Activated naive CD8-positive, alpha-beta T cell (primary cell): ENCODE results near the gene MGAT1.
"Not testable (repeated sequence)": the region's sequence is repeated elsewhere in the genome, so short reads cannot be mapped to it uniquely, and the experiment has no call there.

Experiments used
- H3K27ac Mint-ChIP-seq: one replicate; pipeline ENCODE4 v1.8.0; 2021; ENCODE audit warnings: mixed read lengths
- H3K27me3 Mint-ChIP-seq: one replicate; pipeline ENCODE4 v1.8.0; 2021; ENCODE audit warnings: mixed read lengths
- H3K36me3 Mint-ChIP-seq: one replicate; pipeline ENCODE4 v1.8.0; 2021; ENCODE audit warnings: mixed read lengths
- H3K4me1 Mint-ChIP-seq: one replicate; pipeline ENCODE4 v1.8.0; 2021; ENCODE audit warnings: low read depth, mixed read lengths
- H3K4me3 Mint-ChIP-seq: one replicate; pipeline ENCODE4 v1.8.0; 2021; ENCODE audit warnings: mild to moderate bottlenecking, mixed read lengths
- H3K9me3 Mint-ChIP-seq: one replicate; pipeline ENCODE4 v1.8.0; 2021; ENCODE audit warnings: low read depth, mixed read lengths

Gene MGAT1

DNA sequence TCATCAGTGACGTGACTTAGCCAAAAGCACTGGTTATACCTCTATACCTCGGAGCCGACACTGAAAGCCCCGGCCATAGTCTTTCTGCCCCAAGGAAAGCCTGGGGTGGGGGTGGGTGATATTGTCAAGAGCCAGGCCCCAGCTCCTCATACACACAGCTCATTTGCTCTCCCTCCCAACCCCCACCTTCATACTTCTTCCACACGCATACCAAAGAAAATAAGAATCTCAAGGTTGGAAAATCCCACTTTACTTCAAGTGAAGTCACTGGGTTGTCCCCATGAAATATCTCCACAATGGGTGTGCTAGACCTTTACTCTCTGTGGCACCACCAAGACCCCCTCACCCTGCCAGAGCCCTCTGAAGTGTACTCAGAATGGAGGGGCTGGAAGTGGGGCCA, 27.1 kb upstream of the MGAT1 start:
- H3K4me3 Mint-ChIP-seq = peak overlapping the region; percentile 97

DNA sequence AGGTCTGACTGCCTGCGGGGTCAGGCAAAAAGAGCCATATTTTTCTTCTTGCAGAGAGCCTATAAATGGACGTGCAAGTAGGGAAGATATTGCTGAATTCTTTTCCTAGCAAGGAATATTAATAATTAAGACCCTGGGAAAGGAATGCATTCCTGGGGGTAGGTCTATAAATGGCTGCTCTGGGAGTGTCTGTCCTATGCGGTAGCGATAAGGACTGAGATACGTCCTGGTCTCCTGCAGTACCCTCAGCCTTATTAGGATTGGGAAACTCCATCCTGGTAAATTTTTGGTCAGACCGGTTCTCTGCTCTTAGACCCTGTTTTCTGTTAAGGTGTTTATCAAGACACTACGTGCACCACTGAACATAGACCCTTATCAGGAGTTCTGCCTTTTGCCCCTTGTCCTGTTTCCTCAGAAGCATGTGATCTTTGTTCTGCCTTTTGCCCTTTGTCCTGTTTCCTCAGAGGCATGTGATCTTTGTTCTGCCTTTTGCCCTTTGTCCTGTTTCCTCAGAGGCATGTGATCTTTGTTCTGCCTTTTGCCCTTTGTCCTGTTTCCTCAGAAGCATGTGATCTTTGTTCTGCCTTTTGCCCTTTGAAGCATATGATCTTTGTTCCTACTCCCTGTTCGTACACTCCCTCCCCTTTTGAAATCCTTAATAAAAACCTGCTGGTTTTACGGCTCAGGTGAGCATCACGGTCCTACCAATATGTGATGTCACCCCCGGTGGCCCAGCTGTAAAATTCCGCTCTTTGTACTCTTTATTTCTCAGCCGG, 26.3 kb upstream of the MGAT1 start:
- H3K4me3 Mint-ChIP-seq = peak overlapping the region; percentile 63
- H3K36me3 Mint-ChIP-seq, H3K27me3 Mint-ChIP-seq, H3K9me3 Mint-ChIP-seq: not testable (repeated sequence)
- H3K27ac Mint-ChIP-seq = peak overlapping the region; percentile 98
- peaks cover 59% of the 10 kb centered on the region for H3K4me1 Mint-ChIP-seq

More for the DNA sequence above, 27.1 kb upstream of the MGAT1 start:
- H3K9me3 Mint-ChIP-seq = no peaks in the 10 kb centered on the region
- H3K36me3 Mint-ChIP-seq = peaks cover 4% of the 10 kb centered on the region
- H3K4me1 Mint-ChIP-seq = peaks cover 59% of the 10 kb centered on the region
- no peaks in the 10 kb centered on the region for H3K27me3 Mint-ChIP-seq
- H3K27ac Mint-ChIP-seq = peak overlapping the region; percentile 98

DNA sequence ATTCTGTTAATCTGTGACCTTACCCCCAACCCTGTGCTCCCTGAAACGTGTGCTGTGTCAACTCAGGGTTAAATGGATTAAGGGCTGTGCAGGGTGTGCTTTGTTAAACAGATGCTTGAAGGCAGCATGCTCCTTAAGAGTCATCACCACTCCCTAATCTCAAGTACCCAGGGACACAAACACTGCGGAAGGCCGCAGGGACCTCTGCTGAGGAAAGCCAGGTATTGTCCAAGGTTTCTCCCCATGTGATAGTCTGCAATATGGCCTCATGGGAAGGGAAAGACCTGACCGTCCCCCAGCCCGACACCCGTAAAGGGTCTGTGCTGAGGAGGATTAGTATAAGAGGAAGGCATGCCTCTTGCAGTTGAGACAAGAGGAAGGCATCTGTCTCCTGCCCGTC, 24.8 kb upstream of the MGAT1 start:
- peak overlapping the region; percentile 28 for H3K27ac Mint-ChIP-seq
- H3K27me3 Mint-ChIP-seq, H3K9me3 Mint-ChIP-seq, H3K4me3 Mint-ChIP-seq, H3K36me3 Mint-ChIP-seq: not testable (repeated sequence)
- peaks cover 45% of the 10 kb centered on the region for H3K4me1 Mint-ChIP-seq

DNA sequence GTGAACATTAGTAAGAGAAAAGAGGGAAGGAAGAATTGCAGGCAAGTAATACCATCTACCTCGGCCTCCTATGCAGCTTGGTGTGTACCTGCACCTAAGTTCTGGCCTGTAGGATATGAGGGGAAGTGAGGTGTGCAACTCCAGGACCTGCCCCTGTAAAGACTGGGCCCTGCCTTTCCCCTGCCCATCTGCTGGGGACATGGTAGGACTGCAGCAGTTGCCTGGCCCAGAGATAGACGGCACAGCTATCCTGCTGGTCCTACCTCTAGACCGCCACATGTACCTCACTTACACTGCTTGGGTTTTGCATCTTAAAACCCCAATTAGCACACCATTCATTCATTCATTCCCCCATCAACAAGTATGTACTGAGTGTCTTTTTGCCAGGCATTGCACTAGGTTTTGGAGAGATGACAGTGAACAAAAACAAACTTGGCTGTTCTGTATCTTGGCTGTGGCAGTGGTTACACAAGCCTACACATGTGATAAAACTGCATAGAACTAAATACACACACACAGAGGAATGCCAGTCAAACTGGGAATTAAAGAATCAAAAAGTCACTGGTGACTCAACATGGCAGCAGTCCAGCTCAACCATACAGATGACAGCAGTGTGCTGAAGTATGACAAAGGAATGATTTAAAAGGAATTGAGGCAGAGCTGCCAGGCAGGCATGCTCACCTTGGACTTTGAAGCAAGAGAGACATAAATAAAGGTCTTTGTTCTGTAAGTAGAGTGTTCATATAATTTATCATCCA, 23.3 kb upstream of the MGAT1 start:
- peak overlapping the region; percentile 4 for H3K27ac Mint-ChIP-seq
- H3K36me3 Mint-ChIP-seq = peaks cover 2% of the 10 kb centered on the region
- no peak overlapping the region for H3K4me3 Mint-ChIP-seq
- peaks cover 38% of the 10 kb centered on the region for H3K4me1 Mint-ChIP-seq
- no peaks in the 10 kb centered on the region for H3K27me3 Mint-ChIP-seq
- no peaks in the 10 kb centered on the region for H3K9me3 Mint-ChIP-seq

GRCh38 chr5:180824630-180825476, 22.2 kb upstream of the MGAT1 start:
- Mint-ChIP-seq H3K4me1 (peaks cover 30% of the 10 kb centered on the region), H3K27me3 (no peaks in the 10 kb centered on the region), H3K36me3 (peaks cover 2% of the 10 kb centered on the region), H3K27ac (peak overlapping the region; percentile 80), H3K4me3 (no peak overlapping the region), H3K9me3 (no peaks in the 10 kb centered on the region)

GRCh38 chr5:180823940-180824629, 21.5 kb upstream of the MGAT1 start:
- H3K36me3 Mint-ChIP-seq = no peaks in the 10 kb centered on the region
- H3K4me3 Mint-ChIP-seq = no peak overlapping the region
- peaks cover 24% of the 10 kb centered on the region for H3K4me1 Mint-ChIP-seq
- H3K9me3 Mint-ChIP-seq = no peaks in the 10 kb centered on the region
- H3K27me3 Mint-ChIP-seq = no peaks in the 10 kb centered on the region
- peak overlapping the region; percentile 80 for H3K27ac Mint-ChIP-seq

GRCh38 chr5:180823346-180823745, 20.7 kb upstream of the MGAT1 start:
- no peak overlapping the region for H3K27ac Mint-ChIP-seq
- peaks cover 22% of the 10 kb centered on the region for H3K4me1 Mint-ChIP-seq
- H3K9me3 Mint-ChIP-seq = no peaks in the 10 kb centered on the region

DNA sequence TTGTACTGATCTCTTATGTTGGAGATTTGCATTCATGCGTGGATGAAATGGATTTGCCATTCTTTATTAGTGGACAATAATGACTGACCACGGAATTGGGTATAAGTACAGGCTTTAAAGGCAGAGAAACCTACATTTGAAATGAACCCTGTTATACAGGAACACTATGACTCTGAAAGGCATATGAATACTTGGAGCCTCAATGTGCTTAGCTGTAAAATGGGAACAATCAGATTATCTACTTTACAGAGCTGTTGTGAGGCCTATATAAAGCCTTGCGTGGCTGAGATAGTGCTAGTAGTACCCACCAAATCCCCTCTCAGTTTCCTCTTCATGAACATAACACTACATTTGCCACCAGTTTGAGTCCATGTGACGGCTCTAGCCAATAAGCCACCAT, 18.9 kb upstream of the MGAT1 start:
- Mint-ChIP-seq H3K27ac (no peak overlapping the region), H3K4me1 (peaks cover 39% of the 10 kb centered on the region), H3K4me3 (no peak overlapping the region), H3K9me3 (no peaks in the 10 kb centered on the region), H3K36me3 (no peaks in the 10 kb centered on the region), H3K27me3 (no peaks in the 10 kb centered on the region)

More at GRCh38 chr5:180823346-180823745, 20.7 kb upstream of the MGAT1 start:
- H3K4me3 Mint-ChIP-seq = no peak overlapping the region
- H3K27me3 Mint-ChIP-seq = no peaks in the 10 kb centered on the region
- H3K36me3 Mint-ChIP-seq = no peaks in the 10 kb centered on the region

GRCh38 chr5:180820788-180821321, 18.2 kb upstream of the MGAT1 start:
- no peak overlapping the region for H3K27ac Mint-ChIP-seq
- no peaks in the 10 kb centered on the region for H3K36me3 Mint-ChIP-seq
- no peaks in the 10 kb centered on the region for H3K27me3 Mint-ChIP-seq
- H3K4me1 Mint-ChIP-seq = peaks cover 35% of the 10 kb centered on the region
- H3K4me3 Mint-ChIP-seq = no peak overlapping the region
- H3K9me3 Mint-ChIP-seq = no peaks in the 10 kb centered on the region

- H3K9me3 Mint-ChIP-seq = no peaks in the 10 kb centered on the region
- peaks cover 35% of the 10 kb centered on the region for H3K4me1 Mint-ChIP-seq
- no peak overlapping the region for H3K4me3 Mint-ChIP-seq
- no peaks in the 10 kb centered on the region for H3K36me3 Mint-ChIP-seq
- no peaks in the 10 kb centered on the region for H3K27me3 Mint-ChIP-seq
- no peak overlapping the region for H3K27ac Mint-ChIP-seq
Observed at GRCh38 chr5:180818677-180819341, 16.2 kb upstream of the MGAT1 start.

DNA sequence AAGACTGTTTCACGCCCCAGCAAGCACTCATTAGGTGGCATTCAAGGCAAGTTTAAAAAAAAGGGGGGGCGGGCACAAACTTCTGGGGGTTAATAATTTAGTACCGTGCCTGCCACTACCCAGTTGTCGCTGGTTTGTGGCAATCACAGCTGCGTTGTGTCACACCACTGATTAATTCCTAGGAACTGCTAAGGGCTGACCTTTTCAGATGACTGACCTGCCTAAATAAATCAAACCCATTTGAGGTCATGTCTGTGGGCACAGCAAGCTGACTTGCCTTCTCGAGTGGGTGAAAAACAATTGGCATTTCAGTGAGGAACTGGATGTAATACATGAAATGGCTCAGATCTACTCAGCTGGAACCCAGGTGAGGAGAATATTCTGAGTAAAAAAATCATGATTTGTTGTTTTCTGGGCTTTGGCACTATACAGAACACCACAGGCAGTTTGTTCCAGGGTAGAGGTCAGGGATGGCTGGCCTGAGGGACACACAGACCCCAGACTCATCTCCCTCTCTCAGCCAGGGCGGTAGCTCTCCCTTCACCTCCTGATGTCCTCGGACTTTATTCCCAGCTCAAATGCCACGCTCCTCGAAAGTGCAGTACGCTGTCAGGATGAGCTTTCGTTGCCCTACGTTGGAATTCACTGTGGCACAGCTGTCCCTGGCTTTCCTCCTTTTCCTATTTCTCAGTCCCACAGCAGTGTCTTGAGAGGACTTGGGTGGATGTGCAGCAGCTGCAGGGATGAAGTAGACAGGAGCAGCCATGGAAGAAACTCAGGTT, 15.5 kb upstream of the MGAT1 start:
- Mint-ChIP-seq H3K9me3 (no peaks in the 10 kb centered on the region), H3K4me1 (peaks cover 41% of the 10 kb centered on the region), H3K36me3 (no peaks in the 10 kb centered on the region), H3K27me3 (no peaks in the 10 kb centered on the region), H3K27ac (peak overlapping the region; percentile 50), H3K4me3 (no peak overlapping the region)

DNA sequence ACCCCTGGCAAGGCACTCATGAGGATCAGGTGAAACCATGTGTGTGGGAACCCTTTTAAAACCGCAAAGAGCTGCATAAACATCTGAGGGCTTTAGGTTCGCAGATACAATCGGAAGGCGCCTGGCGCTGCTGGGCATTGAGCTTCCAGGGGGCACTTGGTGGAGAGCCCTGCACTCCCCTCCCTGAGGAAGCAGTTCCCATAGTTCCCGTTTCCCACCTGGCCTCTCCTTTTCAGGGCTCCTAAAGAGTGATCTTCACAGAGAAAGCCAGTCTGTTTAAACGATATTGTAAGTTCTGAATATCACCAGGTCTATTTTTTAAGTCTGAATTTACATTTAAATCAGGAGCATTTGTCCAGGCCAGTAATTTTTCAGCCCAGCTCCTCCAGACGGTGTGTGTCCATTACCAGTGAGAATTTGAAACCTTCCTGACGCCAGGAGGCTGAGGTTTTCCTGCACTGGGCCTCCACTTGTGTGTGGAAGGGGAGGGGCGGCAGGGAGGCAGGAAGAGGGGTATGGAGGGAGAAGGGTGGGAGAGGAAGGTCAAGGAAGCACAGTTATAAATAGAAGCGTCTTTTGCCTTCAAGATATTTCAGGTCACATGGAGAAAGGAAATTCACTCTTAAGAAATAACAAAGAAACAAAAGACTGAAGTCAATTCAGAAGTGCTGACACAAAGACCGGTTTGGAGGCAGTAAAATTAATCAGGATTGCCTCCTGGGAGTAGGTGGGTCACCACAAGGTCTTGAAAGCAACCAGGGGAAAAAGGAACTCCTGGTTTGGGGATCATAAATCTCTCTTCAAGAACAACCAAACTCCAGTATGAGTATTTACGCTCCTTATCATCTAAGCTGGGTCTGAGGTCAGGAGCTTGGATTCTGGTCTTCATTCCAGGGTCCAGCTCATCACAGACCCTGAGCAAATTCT, 14.3 kb upstream of the MGAT1 start:
- H3K27ac Mint-ChIP-seq = peak overlapping the region; percentile 54

More for the DNA sequence above, 14.3 kb upstream of the MGAT1 start:
- Mint-ChIP-seq H3K9me3 (no peaks in the 10 kb centered on the region), H3K4me1 (peaks cover 49% of the 10 kb centered on the region), H3K4me3 (peak overlapping the region; percentile 74), H3K27me3 (no peaks in the 10 kb centered on the region), H3K36me3 (no peaks in the 10 kb centered on the region)
